SK-MEL-5 (cell line): ENCODE measurements around the gene TIGD3. TPM values are rescaled to one million over a fixed set of nuclear protein-coding genes. Genes with fewer than 3 reads are reported as not detected.
A peak's percentile ranks its signal among the peaks of the same experiment; 100 is the strongest.
"Not testable (repeated sequence)": the region's sequence is repeated elsewhere in the genome, so short reads cannot be mapped to it uniquely, and the experiment has no call there.

ENCODE experiments used
- DNase-seq: peaks from one replicate; pipeline ENCODE4 v3.0.0-alpha.2; 2016; ENCODE audit warnings: low read depth, low spot score
- in situ Hi-C: cut with HindIII; loops from 2 replicates; pipeline ENCODE4 v1.10.0; 2016; ENCODE audit warnings: low sequenced_read_pairs, high pct_unique_total_duplicates, low pct_unique_long_range_greater_than_20kb
- total RNA-seq: library from RNA; depleted of rRNA; stranded (reverse); fragments of >200 nt; shearing (Covaris generic); gene quantifications from 2 replicates; pipeline ENCODE4 v1.2.3, GENCODE V29; 2014

The TIGD3 gene
- total RNA-seq, 1 experiment from 2014 or later = 1.0 TPM

GRCh38 chr11:65321076-65321475 is 33.5 kb upstream of the TIGD3 start:
- in situ Hi-C loops = no loop called here
- DNase-seq = no peak

- DNase-seq = no peak
- in situ Hi-C loops = no loop called here
Observed at GRCh38 chr11:65321828-65322485, 32.6 kb upstream of the TIGD3 start.

DNA sequence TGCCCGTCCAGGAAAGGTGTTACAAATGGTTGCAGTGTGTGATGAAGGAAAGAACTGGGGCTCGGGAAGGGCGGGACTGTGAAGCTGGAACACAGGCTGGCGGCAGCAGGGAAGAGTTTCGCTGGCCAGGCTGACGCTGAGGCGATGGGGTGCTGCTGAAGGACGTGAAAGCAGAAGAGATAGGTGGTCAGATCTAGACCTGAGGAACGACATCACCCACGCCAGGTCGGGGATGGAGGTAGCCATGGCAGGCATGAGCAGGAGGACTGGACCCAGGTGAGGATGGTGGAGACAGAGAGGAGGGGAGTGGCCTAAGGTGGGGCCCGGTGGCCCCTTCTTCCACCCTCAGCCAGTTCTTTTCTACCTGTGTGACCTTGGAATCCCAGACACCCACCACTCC is 30.7 kb upstream of the TIGD3 start:
- in situ Hi-C loops = no loop called here

DNA sequence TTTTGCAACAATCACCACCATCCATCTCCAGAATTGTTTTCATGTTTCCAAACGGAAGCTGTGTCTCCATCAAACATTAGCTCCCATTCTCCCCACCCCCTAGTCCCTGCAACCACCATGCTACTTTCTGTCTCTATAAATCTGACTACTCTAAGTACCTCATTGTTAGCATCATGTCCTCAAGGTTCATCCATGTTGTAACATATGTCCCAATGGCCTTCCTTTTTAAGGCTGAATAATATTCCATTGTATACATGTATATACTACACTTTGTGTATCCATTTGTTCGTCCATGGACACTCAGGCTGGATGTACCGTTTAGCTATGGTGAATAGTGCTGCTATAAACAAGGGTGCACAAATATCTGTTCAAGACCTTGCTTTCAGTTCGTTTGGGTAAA is 29.1 kb upstream of the TIGD3 start:
- in situ Hi-C loops = no loop called here
- DNase-seq = no peak

More for the DNA sequence above, 30.7 kb upstream of the TIGD3 start:
- DNase-seq = no peak

GRCh38 chr11:65327021-65327420 is 27.5 kb upstream of the TIGD3 start:
- no peak for DNase-seq
- in situ Hi-C loops = no loop called here

DNA sequence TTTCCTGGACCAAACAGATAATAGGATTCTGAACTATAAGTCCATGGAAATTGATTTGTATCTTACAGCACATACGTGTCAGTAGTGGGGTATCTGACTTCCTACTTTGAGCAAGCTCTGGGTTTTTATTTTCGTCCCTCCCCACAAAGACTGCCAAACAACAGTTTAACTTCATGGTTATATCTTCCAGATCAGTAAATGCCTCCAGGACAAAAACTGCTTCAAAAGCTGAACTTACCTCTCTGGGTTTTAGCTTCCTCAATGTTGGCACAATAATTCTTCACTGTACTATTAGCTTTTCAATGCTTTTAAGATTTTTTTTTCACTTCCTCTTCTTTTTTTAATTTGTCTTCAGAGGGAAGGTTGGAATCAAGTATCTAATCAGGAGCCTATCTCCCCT is 25.1 kb upstream of the TIGD3 start:
- in situ Hi-C loops = no loop called here
- DNase-seq = no peak

- DNase-seq = peak; percentile 89
- in situ Hi-C loops = no loop called here
Observed at GRCh38 chr11:65329944-65330403, 24.6 kb upstream of the TIGD3 start.

DNA sequence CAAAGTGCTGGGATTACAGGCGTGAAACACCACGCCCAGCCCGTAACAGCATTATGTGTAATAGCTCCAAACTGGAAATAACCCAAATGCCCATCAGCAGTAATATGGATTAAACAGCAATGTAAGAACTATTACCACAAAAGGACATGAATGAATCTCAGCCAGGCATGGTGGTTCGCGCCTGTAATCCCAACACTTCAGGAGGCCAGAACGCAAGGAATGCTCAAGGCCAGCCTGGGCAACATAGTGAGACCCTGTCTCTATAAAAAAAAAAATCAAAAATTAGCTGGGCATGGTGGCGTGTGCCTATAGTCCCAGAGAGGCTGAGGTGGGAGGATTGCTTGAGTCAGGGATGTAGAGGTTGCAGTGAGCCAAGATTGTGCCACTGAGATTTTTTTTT is 24.0 kb upstream of the TIGD3 start:
- DNase-seq = no peak
- in situ Hi-C loops = no loop called here

GRCh38 chr11:65332591-65332990 is 22.0 kb upstream of the TIGD3 start:
- DNase-seq, in situ Hi-C loops: not testable (repeated sequence)

DNA sequence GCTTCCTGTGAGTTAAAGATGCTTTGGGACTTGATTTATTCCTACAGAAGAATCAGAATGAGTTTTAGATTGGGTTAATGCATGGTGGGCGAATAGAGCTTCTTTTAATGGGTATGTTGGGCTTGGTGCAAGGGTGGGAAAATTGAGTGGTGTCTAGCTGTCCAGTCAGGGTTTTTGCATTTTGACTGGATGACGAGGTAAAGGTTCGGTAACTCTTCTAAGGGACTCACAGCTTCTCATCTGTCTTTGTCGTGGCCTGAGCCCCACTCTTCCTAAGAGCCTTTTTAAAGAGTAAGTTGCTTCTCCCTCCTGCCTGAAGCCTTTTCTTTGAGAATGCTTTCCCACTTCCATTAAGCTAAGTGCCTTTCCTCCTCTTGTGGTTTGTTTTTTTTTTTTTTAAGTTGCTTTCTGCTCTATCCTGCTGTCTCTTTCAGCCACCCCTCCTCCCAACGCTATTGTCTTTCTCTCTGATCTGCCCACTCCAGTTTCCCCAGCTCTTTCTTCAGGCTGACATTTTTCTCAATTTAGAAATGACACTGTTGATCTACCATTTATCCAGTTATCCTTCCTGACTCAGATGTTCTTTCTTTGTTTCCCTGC is 19.8 kb upstream of the TIGD3 start:
- in situ Hi-C loops = no loop called here
- no peak for DNase-seq

DNA sequence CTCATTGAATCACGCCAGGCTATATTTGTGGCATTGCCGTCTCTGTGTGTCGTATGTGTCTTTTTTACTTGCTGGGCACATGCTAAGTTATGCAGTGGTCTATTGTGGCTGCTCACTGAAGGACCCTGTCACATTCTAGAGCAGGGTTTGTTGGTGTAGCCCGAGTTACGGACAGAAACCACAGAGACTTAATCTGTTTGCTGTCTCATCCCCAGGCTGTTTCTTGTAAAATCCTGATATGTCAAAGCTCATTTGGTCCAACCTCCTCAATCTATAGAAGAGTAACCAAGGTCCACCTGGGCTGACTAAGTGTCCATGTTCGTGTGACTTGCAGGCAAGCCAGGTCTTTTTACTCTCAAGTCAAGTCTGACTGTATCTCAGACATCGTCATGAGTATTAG is 15.9 kb upstream of the TIGD3 start:
- DNase-seq = no peak
- in situ Hi-C loops = no loop called here

- DNase-seq = no peak
- in situ Hi-C loops = no loop called here
Observed at GRCh38 chr11:65340226-65340625, 14.3 kb upstream of the TIGD3 start.

GRCh38 chr11:65341856-65342255 is 12.7 kb upstream of the TIGD3 start:
- in situ Hi-C loops = no loop called here

DNA sequence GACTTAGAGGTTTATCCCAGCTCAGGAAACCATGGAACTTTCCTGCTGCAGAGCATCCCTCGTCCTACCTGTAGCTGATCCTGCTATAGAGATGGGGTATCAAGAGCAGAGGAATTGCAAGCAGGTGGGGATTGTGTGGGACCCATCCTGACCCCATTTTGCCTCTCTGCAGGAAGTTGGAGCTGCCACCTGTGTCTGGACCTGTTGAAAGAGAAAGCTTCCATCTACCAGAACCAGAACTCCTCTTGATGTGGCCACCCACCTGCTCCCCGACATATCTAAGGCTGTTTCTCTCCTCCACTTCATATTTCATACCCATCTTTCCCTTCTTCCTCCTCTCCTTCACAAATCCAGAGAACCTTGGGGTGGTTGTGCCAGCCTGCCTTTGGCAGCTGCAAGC is 3.0 kb upstream of the TIGD3 start:
- no peak for DNase-seq
- in situ Hi-C loops = no loop called here

More at GRCh38 chr11:65341856-65342255, 12.7 kb upstream of the TIGD3 start:
- no peak for DNase-seq

DNA sequence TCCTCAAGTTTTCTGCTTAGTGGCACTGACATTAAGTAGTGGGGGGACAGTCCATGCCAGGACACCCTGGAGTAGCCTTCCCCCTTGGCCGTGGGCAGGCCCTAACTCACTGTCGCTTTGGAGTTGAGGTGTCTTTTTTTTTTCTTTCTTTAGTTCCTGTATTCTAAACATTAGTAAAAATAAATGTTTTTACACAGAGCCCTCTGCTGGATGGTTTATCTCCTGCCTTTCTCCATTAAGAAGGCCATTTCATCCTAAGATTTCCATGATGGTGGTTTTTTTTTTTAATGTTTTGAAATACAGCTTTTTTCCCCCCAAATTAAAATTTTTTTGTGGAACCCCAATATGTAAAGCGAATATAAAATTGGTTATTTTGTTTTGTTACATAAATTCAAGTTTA is 1.8 kb upstream of the TIGD3 start:
- DNase-seq = peak; percentile 15
- in situ Hi-C loops = no loop called here

- in situ Hi-C loops = no loop called here
- no peak for DNase-seq
Observed at GRCh38 chr11:65353376-65353775, 1.2 kb upstream of the TIGD3 start.

DNA sequence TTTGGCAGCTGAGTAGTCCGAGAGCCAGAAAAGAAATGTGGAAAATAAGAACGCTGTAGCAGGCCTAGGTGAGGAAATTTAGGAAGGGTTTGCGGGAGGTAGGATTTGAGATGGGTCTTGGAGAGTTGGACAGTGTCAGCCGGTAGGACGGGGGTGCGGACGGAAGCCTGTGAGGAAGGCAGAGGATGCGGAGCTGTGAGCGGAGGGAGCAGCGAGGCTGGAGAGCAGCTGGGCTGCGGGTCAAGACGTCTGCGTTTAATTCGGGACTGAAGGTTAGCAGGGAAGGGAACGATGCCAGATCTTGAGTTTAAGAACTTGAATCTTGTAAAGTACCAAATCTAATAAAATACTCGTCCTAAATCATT is 669 bp upstream of the TIGD3 start:
- in situ Hi-C loops = no loop called here
- DNase-seq = no peak

GRCh38 chr11:65355013-65355775 is 643 bp downstream of the TIGD3 start:
- no peak for DNase-seq
- in situ Hi-C loops = no loop called here
